Measurements from ENCODE around the gene SCGB2A2. TPM values are rescaled to one million over a fixed set of nuclear protein-coding genes. Genes with fewer than 3 reads are reported as not detected.

Gene SCGB2A2
- total RNA-seq (2014; rRNA removed; shearing (Covaris generic)), result not detected in 2 replicates

GRCh38 chr11:62269654-62270278 is at the start of gene SCGB2A2:
SCGB2A2 (plus strand) TSS chr11:62270158; CDS start chr11:62270217, 59 bp downstream.

GRCh38 chr11:62242021-62242420 is 27.9 kb upstream of the SCGB2A2 start, which contains the start of gene SCGB1D2:
SCGB1D2 (plus strand) TSS chr11:62242239; CDS start chr11:62242308, 69 bp downstream.

GRCh38 chr11:62298975-62299374 is 29.0 kb downstream of the SCGB2A2 start, which contains the start of gene SCGB1D4:
SCGB1D4 (minus strand) TSS chr11:62299075; CDS start chr11:62299010, 65 bp downstream.

Other genes with a start within 250 kb of the SCGB2A2 start
- 95.3 and 112 TPM in 2 replicates for gene INCENP, start 146.1 kb upstream of the SCGB2A2 start, total RNA-seq (2014; rRNA removed; shearing (Covaris generic))
- gene SCGB1D1, start 79.9 kb upstream of the SCGB2A2 start, total RNA-seq (2014; rRNA removed; shearing (Covaris generic)), result not detected in 2 replicates
- not detected in 2 replicates for gene SCGB2A1, start 61.5 kb upstream of the SCGB2A2 start, total RNA-seq (2014; rRNA removed; shearing (Covaris generic))
- gene SCGB1D2, start 27.9 kb upstream of the SCGB2A2 start, total RNA-seq (2014; rRNA removed; shearing (Covaris generic)), result not detected in 2 replicates
- gene SCGB1D4, start 28.9 kb downstream of the SCGB2A2 start, total RNA-seq (2014; rRNA removed; shearing (Covaris generic)), result not detected in 2 replicates
- gene ASRGL1, start 67.3 kb downstream of the SCGB2A2 start, total RNA-seq (2014; rRNA removed; shearing (Covaris generic)), result 15.8 and 22.9 TPM in 2 replicates
- not detected in 2 replicates for gene SCGB1A1, start 148.9 kb downstream of the SCGB2A2 start, total RNA-seq (2014; rRNA removed; shearing (Covaris generic))

Data from A375 (cell line).